ENCODE results near the gene COG2. TPM values are rescaled to one million over a fixed set of nuclear protein-coding genes. Genes with fewer than 3 reads are reported as not detected.

Gene COG2
- total RNA-seq, 1 experiment from 2014 or later = 59.2 TPM

GRCh38 chr1:230641346-230641745 is 935 bp upstream of the COG2 start:
- Mint-ChIP-seq H3K36me3 (ENCODE audit: insufficient read depth, unreplicated experiment) (peaks cover 23% of the 10 kb centered on the region), H3K9me3 (ENCODE audit: low read depth, unreplicated experiment) (no peaks in the 10 kb centered on the region), H3K27me3 (ENCODE audit: unreplicated experiment) (no peaks in the 10 kb centered on the region), H3K4me1 (ENCODE audit: low read depth, unreplicated experiment) (peaks cover 38% of the 10 kb centered on the region), H3K27ac (ENCODE audit: unreplicated experiment) (no peak overlapping the region), H3K4me3 (ENCODE audit: low read depth, unreplicated experiment) (peak overlapping the region; percentile 99)
- no peak for DNase-seq
- intact Hi-C loops (cut with micrococcal nuclease; ENCODE audit: unreplicated experiment) = loop anchor here (5.0 kb wide), 2 partner anchors 41 to 69 kb away; no protein-coding TSS in a partner anchor
- CTCF ChIA-PET = interaction anchor here (0.9 to 3.2 kb wide), 3 partner anchors 8 to 119 kb away, joined by 3 to 15 read pairs (median 3); no protein-coding TSS in a partner anchor
- no peak for TF ChIP-seq CTCF (IDR thresholded peaks at IDR 0.05; ENCODE audit: unreplicated experiment)
- TSS peak; percentile 52 for BruUV-seq (replicated peaks)

GRCh38 chr1:230641900-230642262 is 400 bp upstream of the COG2 start:
- no peak for DNase-seq
- intact Hi-C loops (cut with micrococcal nuclease; ENCODE audit: unreplicated experiment) = loop anchor here (5.0 kb wide), 2 partner anchors 40 to 70 kb away; no protein-coding TSS in a partner anchor
- peaks cover 23% of the 10 kb centered on the region for H3K36me3 Mint-ChIP-seq (ENCODE audit: insufficient read depth, unreplicated experiment)
- H3K4me1 Mint-ChIP-seq (ENCODE audit: low read depth, unreplicated experiment) = peaks cover 44% of the 10 kb centered on the region
- CTCF ChIA-PET = interaction anchor here (0.6 to 3.2 kb wide), 7 partner anchors 8 to 131 kb away, joined by 3 to 15 read pairs (median 3); partner anchors contain the start of gene AGT
- H3K27me3 Mint-ChIP-seq (ENCODE audit: unreplicated experiment) = no peaks in the 10 kb centered on the region
- no peak for TF ChIP-seq CTCF (IDR thresholded peaks at IDR 0.05; ENCODE audit: unreplicated experiment)
- H3K27ac Mint-ChIP-seq (ENCODE audit: unreplicated experiment) = no peak overlapping the region
- BruUV-seq (replicated peaks) = no TSS peak
- peak overlapping the region; percentile 99 for H3K4me3 Mint-ChIP-seq (ENCODE audit: low read depth, unreplicated experiment)
- no peaks in the 10 kb centered on the region for H3K9me3 Mint-ChIP-seq (ENCODE audit: low read depth, unreplicated experiment)

GRCh38 chr1:230643908-230644307 is 1.6 kb downstream of the COG2 start:
- no peaks in the 10 kb centered on the region for H3K9me3 Mint-ChIP-seq (ENCODE audit: low read depth, unreplicated experiment)
- intact Hi-C loops (cut with micrococcal nuclease; ENCODE audit: unreplicated experiment) = loop anchor here (5.0 kb wide), 2 partner anchors 38 to 72 kb away; no protein-coding TSS in a partner anchor
- H3K27ac Mint-ChIP-seq (ENCODE audit: unreplicated experiment) = peak overlapping the region; percentile 59
- H3K27me3 Mint-ChIP-seq (ENCODE audit: unreplicated experiment) = no peaks in the 10 kb centered on the region
- CTCF ChIA-PET = interaction anchor here (0.7 to 3.2 kb wide), 5 partner anchors 30 to 129 kb away, joined by 3 to 15 read pairs (median 6); no protein-coding TSS in a partner anchor
- DNase-seq = peak; percentile 39
- peak overlapping the region; percentile 99 for H3K4me3 Mint-ChIP-seq (ENCODE audit: low read depth, unreplicated experiment)
- BruUV-seq (replicated peaks) = no TSS peak
- peaks cover 46% of the 10 kb centered on the region for H3K4me1 Mint-ChIP-seq (ENCODE audit: low read depth, unreplicated experiment)
- no peak for TF ChIP-seq CTCF (IDR thresholded peaks at IDR 0.05; ENCODE audit: unreplicated experiment)
- H3K36me3 Mint-ChIP-seq (ENCODE audit: insufficient read depth, unreplicated experiment) = peaks cover 23% of the 10 kb centered on the region

GRCh38 chr1:230646710-230647302 is 4.5 kb downstream of the COG2 start:
- no peak for TF ChIP-seq CTCF (IDR thresholded peaks at IDR 0.05; ENCODE audit: unreplicated experiment)
- no peaks in the 10 kb centered on the region for H3K9me3 Mint-ChIP-seq (ENCODE audit: low read depth, unreplicated experiment)
- CTCF ChIA-PET = no interaction called here
- H3K4me1 Mint-ChIP-seq (ENCODE audit: low read depth, unreplicated experiment) = peaks cover 48% of the 10 kb centered on the region
- H3K36me3 Mint-ChIP-seq (ENCODE audit: insufficient read depth, unreplicated experiment) = peaks cover 21% of the 10 kb centered on the region
- no peak overlapping the region for H3K4me3 Mint-ChIP-seq (ENCODE audit: low read depth, unreplicated experiment)
- H3K27ac Mint-ChIP-seq (ENCODE audit: unreplicated experiment) = no peak overlapping the region
- BruUV-seq (replicated peaks) = no TSS peak
- intact Hi-C loops (cut with micrococcal nuclease; ENCODE audit: unreplicated experiment) = no loop called here
- no peaks in the 10 kb centered on the region for H3K27me3 Mint-ChIP-seq (ENCODE audit: unreplicated experiment)
- DNase-seq = no peak
